ENCODE measurements around the gene FANCD2. TPM values are rescaled to one million over a fixed set of nuclear protein-coding genes. Genes with fewer than 3 reads are reported as not detected.

FANCD2 gene
- polyA plus RNA-seq, 3 donors = 1.3 to 11.6 (median 2.4) TPM

GRCh38 chr3:10093678-10094077, 67.4 kb downstream of the FANCD2 start:
- Mint-ChIP-seq H3K27me3 (ENCODE audit: low read depth in 3 of 3) (peaks cover 0 to 1% (median 0%) of the 10 kb centered on the region in 3 donors), H3K4me1 (no peaks in the 10 kb centered on the region), H3K4me3 (no peak overlapping the region), H3K9me3 (no peaks in the 10 kb centered on the region), H3K36me3 (peaks cover 47 to 64% of the 10 kb centered on the region in 2 donors), H3K27ac (peak overlapping the region in 1 of 7 donors; percentile 48)
- no peak for DNase-seq
- Histone ChIP-seq H3K36me3 (replicated peaks in 1 of 2; ENCODE audit: control insufficient read depth in 1 of 2, insufficient read depth in 2 of 2, low read length in 2 of 2) (peaks cover 31 to 78% of the 10 kb centered on the region in 2 donors), H3K79me2 (ENCODE audit: insufficient read depth, low read length) (no peaks in the 10 kb centered on the region), H3K27ac (ENCODE audit: low read depth in 1 of 2, low read length in 2 of 2) (no peak overlapping the region), H3K9me3 (replicated peaks in 1 of 2; ENCODE audit: control insufficient read depth in 1 of 2, insufficient read depth in 1 of 2, low read length in 2 of 2) (no peaks in the 10 kb centered on the region), H3K4me2 (replicated peaks; ENCODE audit: extremely low read depth, low read length, poor library complexity, severe bottlenecking) (no peak overlapping the region), H3K4me1 (ENCODE audit: control insufficient read depth in 1 of 2, insufficient read depth in 2 of 2, low read length in 2 of 2) (no peaks in the 10 kb centered on the region), H3K4me3 (replicated peaks in 1 of 3; ENCODE audit: low read depth in 2 of 3, low read length in 3 of 3) (no peak overlapping the region), H4K20me1 (ENCODE audit: insufficient read depth, low read length) (no peaks in the 10 kb centered on the region), H3K9ac (ENCODE audit: insufficient read depth, low read length, poor library complexity, severe bottlenecking) (no peak overlapping the region), H3K27me3 (ENCODE audit: control insufficient read depth in 2 of 2, insufficient read depth in 2 of 2, low read length in 2 of 2) (no peaks in the 10 kb centered on the region), H2AFZ (ENCODE audit: insufficient read depth, low read depth, low read length, poor library complexity, severe bottlenecking) (no peak overlapping the region)
- intact Hi-C loops (cut with micrococcal nuclease) = no loop called here
- WGBS (ENCODE audit: insufficient coverage) = no CpG with 5 or more reads among the region's 3 CpGs
- TF ChIP-seq CTCF (IDR thresholded peaks at IDR 0.05) = no peak

- no peak for TF ChIP-seq CTCF (IDR thresholded peaks at IDR 0.05)
- H3K9me3 ChIP-seq (replicated peaks in 1 of 2; ENCODE audit: control insufficient read depth in 1 of 2, insufficient read depth in 1 of 2, low read length in 2 of 2) = no peaks in the 10 kb centered on the region
- 100% methylated on average over 4 of the region's 5 CpGs for WGBS (ENCODE audit: insufficient coverage)
- peaks cover 20 to 57% of the 10 kb centered on the region in 2 donors for H3K36me3 ChIP-seq (replicated peaks in 1 of 2; ENCODE audit: control insufficient read depth in 1 of 2, insufficient read depth in 2 of 2, low read length in 2 of 2)
- H3K9ac ChIP-seq (ENCODE audit: insufficient read depth, low read length, poor library complexity, severe bottlenecking) = no peak overlapping the region
- H3K79me2 ChIP-seq (ENCODE audit: insufficient read depth, low read length) = no peaks in the 10 kb centered on the region
- no peak for DNase-seq
- no peaks in the 10 kb centered on the region for H3K4me1 ChIP-seq (ENCODE audit: control insufficient read depth in 1 of 2, insufficient read depth in 2 of 2, low read length in 2 of 2)
- H3K27ac Mint-ChIP-seq = no peak overlapping the region
- H3K27ac ChIP-seq (ENCODE audit: low read depth in 1 of 2, low read length in 2 of 2) = no peak overlapping the region
- H3K9me3 Mint-ChIP-seq = peaks cover 0 to 2% (median 0%) of the 10 kb centered on the region in 7 donors
- no peaks in the 10 kb centered on the region for H4K20me1 ChIP-seq (ENCODE audit: insufficient read depth, low read length)
- no peak overlapping the region for H2AFZ ChIP-seq (ENCODE audit: insufficient read depth, low read depth, low read length, poor library complexity, severe bottlenecking)
- no peaks in the 10 kb centered on the region for H3K27me3 ChIP-seq (ENCODE audit: control insufficient read depth in 2 of 2, insufficient read depth in 2 of 2, low read length in 2 of 2)
- no peak overlapping the region for H3K4me2 ChIP-seq (replicated peaks; ENCODE audit: extremely low read depth, low read length, poor library complexity, severe bottlenecking)
- intact Hi-C loops (cut with micrococcal nuclease) = no loop called here
- H3K4me1 Mint-ChIP-seq = no peaks in the 10 kb centered on the region
- H3K27me3 Mint-ChIP-seq (ENCODE audit: low read depth in 3 of 3) = no peaks in the 10 kb centered on the region
- no peak overlapping the region for H3K4me3 ChIP-seq (replicated peaks in 1 of 3; ENCODE audit: low read depth in 2 of 3, low read length in 3 of 3)
- H3K4me3 Mint-ChIP-seq = no peak overlapping the region
- peaks cover 27 to 64% of the 10 kb centered on the region in 2 donors for H3K36me3 Mint-ChIP-seq
Measured at GRCh38 chr3:10099041-10099440, 72.8 kb downstream of the FANCD2 start.
